Liver (tissue), 3 donors: ENCODE results near the gene TMEM100.

ENCODE experiments used
- ATF3 ChIP-seq: IDR thresholded peaks from 2 replicates; pipeline ENCODE4 v1.6.1; 2016; ENCODE audit warnings: antibody characterized with exemption
- CTCF ChIP-seq: fragments of 150-350 bp; IDR thresholded peaks from 2 replicates; pipeline ENCODE4 v1.5.1; 2017; ENCODE audit warnings: improper control_type of control experiment, low read depth, low read length; ENCODE audit not compliant: missing input control
- EGR1 ChIP-seq, 2 donors: IDR thresholded peaks; 2 replicates each; pipeline ENCODE4 v1.6.1; 2016 to 2018; ENCODE audit warnings: antibody characterized with exemption in 2 of 2, low read depth in 2 of 2
- HNF4G ChIP-seq: IDR thresholded peaks from 2 replicates; pipeline ENCODE4 v1.6.1; 2016; ENCODE audit warnings: antibody characterized with exemption
- JUND ChIP-seq, 2 donors: IDR thresholded peaks; 2 replicates each; pipeline ENCODE4 v1.6.1; 2016; ENCODE audit warnings: antibody characterized with exemption in 2 of 2
- MAX ChIP-seq: IDR thresholded peaks from 2 replicates; pipeline ENCODE4 v1.6.1; 2016; ENCODE audit warnings: antibody characterized with exemption
- RAD21 ChIP-seq, 2 donors: IDR thresholded peaks; 2 replicates each; pipeline ENCODE4 v1.6.1; 2016; ENCODE audit warnings: antibody characterized with exemption in 2 of 2, mild to moderate bottlenecking in 2 of 2
- REST ChIP-seq: IDR thresholded peaks from 2 replicates; pipeline ENCODE4 v1.6.1; 2016; ENCODE audit warnings: antibody characterized with exemption, mild to moderate bottlenecking
- TAF1 ChIP-seq: conservative IDR thresholded peaks from 2 replicates; pipeline ENCODE4 v1.6.1; 2016; ENCODE audit warnings: antibody characterized with exemption, mild to moderate bottlenecking
- YY1 ChIP-seq: IDR thresholded peaks from 2 replicates; pipeline ENCODE4 v1.6.1; 2016; ENCODE audit warnings: antibody characterized with exemption, mild to moderate bottlenecking
- donor health status: healthy.
- donor health status: healthy.

GRCh38 chr17:55709440-55709839 lies 13.2 kb downstream of the TMEM100 start:
- TF ChIP-seq RAD21 (IDR thresholded peaks at IDR 0.05) = no peak
- no peak for TF ChIP-seq CTCF
- TF ChIP-seq REST = no peak
- no peak for TF ChIP-seq TAF1
- TF ChIP-seq YY1 = no peak
- no peak for TF ChIP-seq JUND (IDR thresholded peaks at IDR 0.05)
- TF ChIP-seq HNF4G = no peak
- no peak for TF ChIP-seq MAX
- no peak for TF ChIP-seq ATF3
- TF ChIP-seq EGR1 (IDR thresholded peaks at IDR 0.05; ENCODE audit: low read depth in 2 of 2) = no peak
